ENCODE measurements around the gene PECR.

The PECR gene

GRCh38 chr2:216090369-216090786, 8.8 kb upstream of the PECR start:
- H3K27ac ChIP-seq: no peak overlapping the region
- no peaks in the 10 kb centered on the region for H3K9me3 ChIP-seq (ENCODE audit: severe bottlenecking)
- no peak for TF ChIP-seq CTCF (IDR thresholded peaks at IDR 0.05; ENCODE audit: low read depth, low read length)
- H3K36me3 ChIP-seq: no peaks in the 10 kb centered on the region
- H3K4me3 ChIP-seq (ENCODE audit: low read depth, low read length): no peak overlapping the region
- no peak for DNase-seq
- no peaks in the 10 kb centered on the region for H3K27me3 ChIP-seq (ENCODE audit: insufficient read depth, low read depth, severe bottlenecking)

GRCh38 chr2:216086207-216086893, 4.7 kb upstream of the PECR start:
- Histone ChIP-seq H3K36me3 (no peaks in the 10 kb centered on the region), H3K9me3 (ENCODE audit: severe bottlenecking) (no peaks in the 10 kb centered on the region)

DNA sequence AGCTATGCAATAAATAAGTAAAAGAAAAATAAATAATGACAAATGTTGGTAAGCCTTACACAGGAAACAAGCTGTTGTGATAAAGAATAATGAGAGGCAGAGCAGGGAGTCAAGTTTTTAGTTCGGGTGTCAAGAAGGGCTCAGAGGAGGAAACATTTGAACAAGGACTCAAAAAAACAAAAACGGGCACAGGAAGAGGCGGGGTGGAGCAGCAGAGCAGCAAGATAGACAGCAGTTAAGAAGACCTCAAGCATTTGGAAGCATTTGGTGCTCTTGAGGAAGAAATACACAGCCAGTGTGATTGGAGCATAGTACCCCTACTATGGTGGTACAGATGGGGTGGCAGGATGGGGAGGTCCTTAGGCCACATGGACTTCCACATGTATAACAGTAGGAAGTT, 2.9 kb upstream of the PECR start:
- Histone ChIP-seq H3K4me3 (ENCODE audit: low read depth, low read length) (peak overlapping the region; percentile 5; the same call in 1 of the 2 replicates), H3K36me3 (no peaks in the 10 kb centered on the region), H3K9me3 (ENCODE audit: severe bottlenecking) (no peaks in the 10 kb centered on the region), H3K27me3 (ENCODE audit: insufficient read depth, low read depth, severe bottlenecking) (no peaks in the 10 kb centered on the region), H3K27ac (peak overlapping the region; percentile 90)
- DNase-seq: no peak
- TF ChIP-seq CTCF (IDR thresholded peaks at IDR 0.05; ENCODE audit: low read depth, low read length): no peak

More at GRCh38 chr2:216086207-216086893, 4.7 kb upstream of the PECR start:
- TF ChIP-seq CTCF (IDR thresholded peaks at IDR 0.05; ENCODE audit: low read depth, low read length): no peak
- H3K27ac ChIP-seq: no peak overlapping the region
- H3K4me3 ChIP-seq (ENCODE audit: low read depth, low read length): no peak overlapping the region
- no peak for DNase-seq
- H3K27me3 ChIP-seq (ENCODE audit: insufficient read depth, low read depth, severe bottlenecking): no peaks in the 10 kb centered on the region

GRCh38 chr2:216083464-216084281, 2.1 kb upstream of the PECR start:
- Histone ChIP-seq H3K9me3 (ENCODE audit: severe bottlenecking) (no peaks in the 10 kb centered on the region), H3K27me3 (ENCODE audit: insufficient read depth, low read depth, severe bottlenecking) (no peaks in the 10 kb centered on the region), H3K4me3 (ENCODE audit: low read depth, low read length) (peak overlapping the region; percentile 91), H3K36me3 (no peaks in the 10 kb centered on the region), H3K27ac (peak overlapping the region; percentile 90)
- peak; percentile 89 for DNase-seq
- TF ChIP-seq CTCF (IDR thresholded peaks at IDR 0.05; ENCODE audit: low read depth, low read length): no peak

DNA sequence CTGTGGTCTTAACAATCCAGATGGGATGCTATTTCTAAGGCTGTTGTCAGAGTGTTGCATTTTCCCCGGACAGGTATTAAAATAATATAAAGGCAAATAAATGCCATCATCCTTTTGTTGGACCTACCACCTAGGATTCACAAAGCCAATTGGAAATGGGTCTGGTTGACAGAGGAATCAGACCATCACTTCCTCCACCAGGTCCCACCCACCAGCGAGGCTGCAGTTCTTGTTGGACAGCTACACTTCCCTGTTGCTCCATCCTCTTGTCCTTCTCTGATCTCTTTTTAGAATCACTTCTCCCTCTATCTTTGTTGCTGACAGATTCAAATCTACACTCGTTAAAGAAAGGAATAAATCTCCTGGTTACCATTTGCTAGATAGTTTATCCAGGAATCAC, 1.2 kb upstream of the PECR start:
- Histone ChIP-seq H3K4me3 (ENCODE audit: low read depth, low read length) (peak overlapping the region; percentile 91), H3K27ac (peak overlapping the region; percentile 90), H3K36me3 (no peaks in the 10 kb centered on the region), H3K27me3 (ENCODE audit: insufficient read depth, low read depth, severe bottlenecking) (no peaks in the 10 kb centered on the region), H3K9me3 (ENCODE audit: severe bottlenecking) (no peaks in the 10 kb centered on the region)
- TF ChIP-seq CTCF (IDR thresholded peaks at IDR 0.05; ENCODE audit: low read depth, low read length): no peak
- DNase-seq: peak; percentile 56

All from WERI-Rb-1 (cell line).